ENCODE measurements around the gene OXNAD1.

Gene OXNAD1

DNA sequence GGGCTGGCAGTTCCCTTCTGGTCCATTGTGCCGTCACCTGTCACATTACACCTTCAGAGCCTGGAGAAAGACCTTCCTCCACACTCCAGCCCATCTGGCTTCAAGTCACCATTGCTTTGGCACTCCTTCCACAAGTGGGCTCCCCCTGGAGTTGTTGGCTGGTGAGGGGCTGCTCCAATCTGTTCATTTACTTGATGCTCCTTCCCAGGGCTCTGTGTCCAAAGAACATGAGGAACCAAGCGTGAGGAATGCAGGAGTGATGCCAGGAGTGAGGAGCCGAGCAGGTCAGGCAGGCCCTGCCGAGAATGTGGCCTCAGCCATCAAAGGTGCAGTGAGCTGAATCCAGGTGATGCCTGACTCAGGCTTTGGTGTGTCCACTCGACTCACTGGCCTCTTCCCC lies 57.2 kb downstream of the OXNAD1 start:
- no peak overlapping the region for H3K4me3 ChIP-seq (replicated peaks; ENCODE audit: low read depth, low read length)
- DNase-seq (ENCODE audit: low read depth), result no peak
- TF ChIP-seq CTCF (IDR thresholded peaks at IDR 0.05; ENCODE audit: low read length, missing control alignments), result no peak

DNA sequence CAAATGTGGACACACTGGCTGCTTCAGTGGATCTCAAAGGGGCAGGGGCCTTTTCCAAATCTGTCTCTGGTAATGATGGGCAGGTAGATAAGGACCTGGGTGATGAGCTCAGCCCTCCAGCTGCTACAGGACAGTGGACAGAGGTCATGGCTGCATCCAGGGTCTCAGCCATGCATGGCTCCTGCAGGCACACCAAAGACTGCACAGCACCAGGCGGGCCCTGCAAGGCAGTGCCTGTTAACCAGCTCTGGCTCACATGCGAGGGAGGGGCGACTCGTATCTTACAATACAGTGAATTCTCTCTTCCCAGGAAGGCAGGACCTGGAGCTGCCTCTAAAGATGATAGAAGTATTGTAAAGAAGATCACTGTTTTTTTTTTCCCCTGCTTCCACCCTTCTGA lies 58.7 kb downstream of the OXNAD1 start:
- DNase-seq (ENCODE audit: low read depth), result no peak
- no peak for TF ChIP-seq CTCF (IDR thresholded peaks at IDR 0.05; ENCODE audit: low read length, missing control alignments)
- no peak overlapping the region for H3K4me3 ChIP-seq (replicated peaks; ENCODE audit: low read depth, low read length)

DNA sequence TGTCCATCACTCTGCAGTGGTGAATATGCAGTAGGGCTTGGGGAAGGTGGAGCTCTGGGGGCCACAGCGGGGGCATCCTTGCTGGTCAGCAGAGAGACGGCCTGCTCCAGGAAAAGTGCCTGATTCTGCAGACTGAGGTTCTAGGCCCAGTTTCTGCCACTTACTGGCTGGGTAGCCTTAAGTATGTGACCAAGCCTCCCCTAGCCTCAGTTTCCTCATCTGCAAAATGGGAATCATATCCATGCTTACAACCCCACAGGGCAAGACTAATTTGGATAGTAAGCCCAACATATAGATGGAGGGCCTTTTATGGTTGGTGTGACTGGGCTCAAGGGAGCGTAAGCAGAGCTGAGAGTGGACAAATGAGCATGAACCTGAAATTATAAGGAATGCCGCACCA lies 60.8 kb downstream of the OXNAD1 start:
- no peak for TF ChIP-seq CTCF (IDR thresholded peaks at IDR 0.05; ENCODE audit: low read length, missing control alignments)
- no peak for DNase-seq (ENCODE audit: low read depth)
- H3K4me3 ChIP-seq (replicated peaks; ENCODE audit: low read depth, low read length), result no peak overlapping the region

GRCh38 chr3:16326724-16327349 lies 61.8 kb downstream of the OXNAD1 start:
- no peak for DNase-seq (ENCODE audit: low read depth)
- no peak overlapping the region for H3K4me3 ChIP-seq (replicated peaks; ENCODE audit: low read depth, low read length)
- TF ChIP-seq CTCF (IDR thresholded peaks at IDR 0.05; ENCODE audit: low read length, missing control alignments), result no peak

- H3K4me3 ChIP-seq (replicated peaks; ENCODE audit: low read depth, low read length), result no peak overlapping the region
- TF ChIP-seq CTCF (IDR thresholded peaks at IDR 0.05; ENCODE audit: low read length, missing control alignments), result no peak
- DNase-seq (ENCODE audit: low read depth), result no peak
Measured at GRCh38 chr3:16328124-16328523, 63.1 kb downstream of the OXNAD1 start.

GRCh38 chr3:16329036-16329825 lies 64.2 kb downstream of the OXNAD1 start:
- H3K4me3 ChIP-seq (replicated peaks; ENCODE audit: low read depth, low read length), result no peak overlapping the region
- no peak for TF ChIP-seq CTCF (IDR thresholded peaks at IDR 0.05; ENCODE audit: low read length, missing control alignments)
- no peak for DNase-seq (ENCODE audit: low read depth)

DNA sequence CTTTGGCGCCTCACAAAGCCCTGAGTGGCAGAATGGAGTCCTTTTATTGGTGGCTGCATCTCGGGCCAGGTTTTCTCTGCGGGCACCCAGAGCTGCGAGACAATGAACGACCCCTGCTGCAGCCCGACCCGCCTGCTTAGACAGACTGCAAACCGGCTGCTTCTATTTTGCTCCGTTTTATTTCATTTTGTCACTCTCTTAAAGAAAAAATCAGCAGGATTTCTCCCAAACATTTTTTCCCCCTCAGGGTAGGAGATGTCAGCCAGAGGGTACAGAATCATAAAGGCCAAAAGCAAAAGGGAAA lies 64.8 kb downstream of the OXNAD1 start:
- DNase-seq (ENCODE audit: low read depth), result no peak
- TF ChIP-seq CTCF (IDR thresholded peaks at IDR 0.05; ENCODE audit: low read length, missing control alignments), result no peak
- no peak overlapping the region for H3K4me3 ChIP-seq (replicated peaks; ENCODE audit: low read depth, low read length)

Data from fibroblast of pulmonary artery (primary cell).